ENCODE data around the gene PCED1B. TPM values are rescaled to one million over a fixed set of nuclear protein-coding genes. Genes with fewer than 3 reads are reported as not detected.

Gene PCED1B
- total RNA-seq, 2 experiments from 2014 or later = 133 to 136 TPM

- intact Hi-C loops (cut with micrococcal nuclease) = no loop called here
- no peak for DNase-seq
- Mint-ChIP-seq H3K27me3 (no peaks in the 10 kb centered on the region), H3K9me3 (no peaks in the 10 kb centered on the region), H3K4me1 (ENCODE audit: low read depth) (peaks cover 78% of the 10 kb centered on the region), H3K36me3 (peaks cover 45% of the 10 kb centered on the region), H3K4me3 (no peak overlapping the region), H3K27ac (no peak overlapping the region)
- ChIA-PET POLR2A (interaction anchor here (1.0 to 1.4 kb wide), 2 partner anchors 9 to 10 kb away, joined by 3 read pairs; no protein-coding TSS in a partner anchor), CTCF (interaction anchor here (0.6 to 1.9 kb wide), 3 partner anchors 8 to 208 kb away, joined by 4 read pairs; no protein-coding TSS in a partner anchor)
Observed at GRCh38 chr12:47202176-47202575, 122.8 kb downstream of the PCED1B start.

- Mint-ChIP-seq H3K4me1 (ENCODE audit: low read depth) (peaks cover 82% of the 10 kb centered on the region), H3K27ac (peak overlapping the region; percentile 96), H3K4me3 (peak overlapping the region; percentile 85), H3K27me3 (no peaks in the 10 kb centered on the region), H3K9me3 (no peaks in the 10 kb centered on the region), H3K36me3 (peaks cover 73% of the 10 kb centered on the region)
- POLR2A ChIA-PET = interaction anchor here (0.9 to 7.4 kb wide), 4 partner anchors 9 to 192 kb away, joined by 4 to 76 read pairs (median 6); partner anchors contain the start of genes AMIGO2 and PCED1B
- intact Hi-C loops (cut with micrococcal nuclease) = loop anchor here (1.0 to 2.0 kb wide), 2 partner anchors 12 to 17 kb away; no protein-coding TSS in a partner anchor
- CTCF ChIA-PET = interaction anchor here (0.8 to 2.5 kb wide), 5 partner anchors 10 to 192 kb away, joined by 3 to 15 read pairs (median 3); no protein-coding TSS in a partner anchor
- DNase-seq = peak; percentile 59
Observed at GRCh38 chr12:47205532-47206449, 126.4 kb downstream of the PCED1B start.

- Mint-ChIP-seq H3K36me3 (peaks cover 74% of the 10 kb centered on the region), H3K27ac (peak overlapping the region; percentile 96), H3K4me1 (ENCODE audit: low read depth) (peaks cover 82% of the 10 kb centered on the region), H3K27me3 (no peaks in the 10 kb centered on the region), H3K9me3 (no peaks in the 10 kb centered on the region), H3K4me3 (peak overlapping the region; percentile 85)
- intact Hi-C loops (cut with micrococcal nuclease) = loop anchor here (1.0 to 2.0 kb wide), 4 partner anchors 10 to 122 kb away; no protein-coding TSS in a partner anchor
- DNase-seq = peak; percentile 44
- POLR2A ChIA-PET = interaction anchor here (0.9 to 7.4 kb wide), 12 partner anchors 9 to 191 kb away, joined by 3 to 76 read pairs (median 6); partner anchors contain the start of genes AMIGO2 and PCED1B
- CTCF ChIA-PET = interaction anchor here (0.6 to 2.7 kb wide), 17 partner anchors 9 to 616 kb away, joined by 3 to 17 read pairs (median 5); partner anchors contain the start of genes AMIGO2 and PCED1B
Observed at GRCh38 chr12:47206450-47207339, 127.3 kb downstream of the PCED1B start.

- intact Hi-C loops (cut with micrococcal nuclease) = loop anchor here (1.0 to 2.0 kb wide), 3 partner anchors 9 to 123 kb away; no protein-coding TSS in a partner anchor
- CTCF ChIA-PET = interaction anchor here (0.7 to 2.7 kb wide), 13 partner anchors 9 to 615 kb away, joined by 3 to 17 read pairs (median 6); partner anchors contain the start of genes AMIGO2 and PCED1B
- DNase-seq = peak; percentile 75
- no peaks in the 10 kb centered on the region for H3K9me3 Mint-ChIP-seq
- H3K27ac Mint-ChIP-seq = peak overlapping the region; percentile 96
- POLR2A ChIA-PET = interaction anchor here (0.7 to 7.4 kb wide), 16 partner anchors 9 to 208 kb away, joined by 3 to 76 read pairs (median 4); partner anchors contain the start of genes AMIGO2 and PCED1B
- H3K27me3 Mint-ChIP-seq = no peaks in the 10 kb centered on the region
- peaks cover 79% of the 10 kb centered on the region for H3K36me3 Mint-ChIP-seq
- peaks cover 80% of the 10 kb centered on the region for H3K4me1 Mint-ChIP-seq (ENCODE audit: low read depth)
- peak overlapping the region; percentile 85 for H3K4me3 Mint-ChIP-seq
Observed at GRCh38 chr12:47207340-47207717, 127.9 kb downstream of the PCED1B start.

GRCh38 chr12:47207829-47208248, 128.4 kb downstream of the PCED1B start:
- H3K27me3 Mint-ChIP-seq = no peaks in the 10 kb centered on the region
- H3K4me3 Mint-ChIP-seq = peak overlapping the region; percentile 85
- no peaks in the 10 kb centered on the region for H3K9me3 Mint-ChIP-seq
- intact Hi-C loops (cut with micrococcal nuclease) = loop anchor here (1.0 to 2.0 kb wide), 3 partner anchors 8 to 124 kb away; no protein-coding TSS in a partner anchor
- ChIA-PET POLR2A (interaction anchor here (0.5 to 7.4 kb wide), 16 partner anchors 8 to 208 kb away, joined by 3 to 76 read pairs (median 4); partner anchors contain the start of genes AMIGO2 and PCED1B), CTCF (interaction anchor here (1.3 to 2.7 kb wide), 11 partner anchors 8 to 190 kb away, joined by 3 to 17 read pairs (median 8); partner anchors contain the start of genes AMIGO2 and PCED1B)
- peaks cover 84% of the 10 kb centered on the region for H3K36me3 Mint-ChIP-seq
- DNase-seq = no peak
- peaks cover 79% of the 10 kb centered on the region for H3K4me1 Mint-ChIP-seq (ENCODE audit: low read depth)
- H3K27ac Mint-ChIP-seq = peak overlapping the region; percentile 96

GRCh38 chr12:47209014-47209413, 129.6 kb downstream of the PCED1B start:
- no peak for DNase-seq
- CTCF ChIA-PET = interaction anchor here (0.7 to 2.7 kb wide), 3 partner anchors 17 to 189 kb away, joined by 3 to 17 read pairs (median 14); partner anchors contain the start of genes AMIGO2 and PCED1B

GRCh38 chr12:47210776-47211175, 131.4 kb downstream of the PCED1B start:
- H3K36me3 Mint-ChIP-seq = peaks cover 90% of the 10 kb centered on the region
- ChIA-PET POLR2A (interaction anchor here (0.6 to 11.1 kb wide), 12 partner anchors 9 to 1919 kb away, joined by 3 to 92 read pairs (median 7); partner anchors contain the start of genes AMIGO2, PCED1B and RPAP3), CTCF (interaction anchor here (1.0 to 3.5 kb wide), 3 partner anchors 132 to 187 kb away, joined by 4 to 28 read pairs (median 12); partner anchors contain the start of genes AMIGO2 and PCED1B)
- H3K9me3 Mint-ChIP-seq = no peaks in the 10 kb centered on the region
- H3K27ac Mint-ChIP-seq = peak overlapping the region; percentile 96
- peak overlapping the region; percentile 85 for H3K4me3 Mint-ChIP-seq
- no peaks in the 10 kb centered on the region for H3K27me3 Mint-ChIP-seq
- intact Hi-C loops (cut with micrococcal nuclease) = loop anchor here (10.0 kb wide), 2 partner anchors 494 to 836 kb away; partner anchors contain the start of genes RPAP3 and SLC38A2
- DNase-seq = no peak
- H3K4me1 Mint-ChIP-seq (ENCODE audit: low read depth) = peaks cover 60% of the 10 kb centered on the region

More at GRCh38 chr12:47209014-47209413, 129.6 kb downstream of the PCED1B start:
- H3K27ac Mint-ChIP-seq = peak overlapping the region; percentile 96
- intact Hi-C loops (cut with micrococcal nuclease) = no loop called here
- H3K27me3 Mint-ChIP-seq = no peaks in the 10 kb centered on the region
- H3K36me3 Mint-ChIP-seq = peaks cover 89% of the 10 kb centered on the region
- peaks cover 75% of the 10 kb centered on the region for H3K4me1 Mint-ChIP-seq (ENCODE audit: low read depth)
- POLR2A ChIA-PET = interaction anchor here (2.7 to 7.4 kb wide), 2 partner anchors 11 to 16 kb away, joined by 8 to 76 read pairs; no protein-coding TSS in a partner anchor
- H3K9me3 Mint-ChIP-seq = no peaks in the 10 kb centered on the region
- peak overlapping the region; percentile 85 for H3K4me3 Mint-ChIP-seq

- Mint-ChIP-seq H3K4me3 (peak overlapping the region; percentile 85), H3K27me3 (no peaks in the 10 kb centered on the region), H3K27ac (peak overlapping the region; percentile 96), H3K4me1 (ENCODE audit: low read depth) (peaks cover 41% of the 10 kb centered on the region), H3K9me3 (no peaks in the 10 kb centered on the region), H3K36me3 (peaks cover 88% of the 10 kb centered on the region)
- POLR2A ChIA-PET = interaction anchor here (0.8 to 11.1 kb wide), 18 partner anchors 7 to 946 kb away, joined by 3 to 207 read pairs (median 6); partner anchors contain the start of genes AMIGO2 and PCED1B
- CTCF ChIA-PET = interaction anchor here (1.3 to 3.5 kb wide), 5 partner anchors 149 to 185 kb away, joined by 3 to 28 read pairs (median 3); no protein-coding TSS in a partner anchor
- intact Hi-C loops (cut with micrococcal nuclease) = loop anchor here (1.0 to 10.0 kb wide), 4 partner anchors 144 to 992 kb away; partner anchors contain the start of genes RPAP3 and SLC38A2
- no peak for DNase-seq
Observed at GRCh38 chr12:47212701-47213039, 133.2 kb downstream of the PCED1B start.

- Mint-ChIP-seq H3K4me1 (ENCODE audit: low read depth) (peaks cover 34% of the 10 kb centered on the region), H3K4me3 (peak overlapping the region; percentile 85), H3K27me3 (no peaks in the 10 kb centered on the region), H3K27ac (peak overlapping the region; percentile 96), H3K36me3 (peaks cover 88% of the 10 kb centered on the region), H3K9me3 (no peaks in the 10 kb centered on the region)
- ChIA-PET POLR2A (interaction anchor here (0.8 to 11.1 kb wide), 11 partner anchors 9 to 181 kb away, joined by 3 to 207 read pairs (median 5); partner anchors contain the start of genes AMIGO2 and PCED1B), CTCF (interaction anchor here (0.9 to 2.3 kb wide), 8 partner anchors 19 to 185 kb away, joined by 3 to 11 read pairs (median 4); no protein-coding TSS in a partner anchor)
- DNase-seq = no peak
- intact Hi-C loops (cut with micrococcal nuclease) = loop anchor here (10.0 kb wide), 2 partner anchors 491 to 839 kb away; partner anchors contain the start of genes RPAP3 and SLC38A2
Observed at GRCh38 chr12:47213396-47213795, 134.0 kb downstream of the PCED1B start.

All from activated CD4-positive, alpha-beta memory T cell treated with anti-CD3 and anti-CD28 coated beads for 36 hours (primary cell).